ENCODE data around the gene TRIM32.

TRIM32 gene

DNA sequence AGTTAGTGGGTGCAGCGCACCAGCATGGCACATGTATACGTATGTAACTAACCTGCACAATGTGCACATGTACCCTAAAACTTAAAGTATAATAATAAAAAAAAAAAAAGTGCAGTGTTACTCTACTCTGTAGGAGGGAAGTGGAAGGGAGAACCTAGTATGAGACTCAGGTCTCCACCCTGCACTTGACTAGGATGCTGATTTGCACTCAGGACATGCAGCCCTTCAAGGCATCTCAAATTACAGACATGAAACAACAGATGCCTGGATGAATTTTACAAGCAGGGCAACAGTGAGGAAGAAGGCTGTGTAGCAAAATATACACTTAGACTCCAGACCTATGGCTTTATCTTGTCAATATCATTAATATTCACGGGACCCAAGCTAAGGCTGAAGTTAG is 16.5 kb downstream of the TRIM32 start:
- H3K4me3 ChIP-seq (ENCODE audit: low read depth, low read length): no peak overlapping the region
- DNase-seq (ENCODE audit: low read depth): no peak
- TF ChIP-seq, protein P1, sequence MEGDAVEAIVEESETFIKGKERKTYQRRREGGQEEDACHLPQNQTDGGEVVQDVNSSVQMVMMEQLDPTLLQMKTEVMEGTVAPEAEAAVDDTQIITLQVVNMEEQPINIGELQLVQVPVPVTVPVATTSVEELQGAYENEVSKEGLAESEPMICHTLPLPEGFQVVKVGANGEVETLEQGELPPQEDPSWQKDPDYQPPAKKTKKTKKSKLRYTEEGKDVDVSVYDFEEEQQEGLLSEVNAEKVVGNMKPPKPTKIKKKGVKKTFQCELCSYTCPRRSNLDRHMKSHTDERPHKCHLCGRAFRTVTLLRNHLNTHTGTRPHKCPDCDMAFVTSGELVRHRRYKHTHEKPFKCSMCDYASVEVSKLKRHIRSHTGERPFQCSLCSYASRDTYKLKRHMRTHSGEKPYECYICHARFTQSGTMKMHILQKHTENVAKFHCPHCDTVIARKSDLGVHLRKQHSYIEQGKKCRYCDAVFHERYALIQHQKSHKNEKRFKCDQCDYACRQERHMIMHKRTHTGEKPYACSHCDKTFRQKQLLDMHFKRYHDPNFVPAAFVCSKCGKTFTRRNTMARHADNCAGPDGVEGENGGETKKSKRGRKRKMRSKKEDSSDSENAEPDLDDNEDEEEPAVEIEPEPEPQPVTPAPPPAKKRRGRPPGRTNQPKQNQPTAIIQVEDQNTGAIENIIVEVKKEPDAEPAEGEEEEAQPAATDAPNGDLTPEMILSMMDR (conservative IDR thresholded peaks at IDR 0.05; ENCODE audit: low read depth, low read length): no peak

DNA sequence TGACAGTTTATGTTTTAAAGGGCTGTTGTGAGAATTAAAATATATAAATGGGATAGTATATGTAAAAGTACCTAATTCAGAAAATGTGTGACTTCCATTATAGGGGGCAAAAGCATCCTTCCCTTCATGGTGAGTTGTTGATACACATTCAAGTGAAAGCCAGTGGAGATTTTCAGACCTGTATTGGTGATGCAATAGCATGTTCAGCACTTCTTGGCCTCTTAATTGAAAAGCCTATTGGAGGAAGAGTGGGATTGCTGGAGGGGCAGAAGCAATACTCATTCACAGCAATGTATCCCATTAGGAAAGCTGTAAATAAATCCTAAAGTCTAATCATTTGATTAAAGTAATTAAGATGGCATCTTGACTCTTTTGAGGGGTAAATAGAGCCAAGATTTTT is 17.4 kb downstream of the TRIM32 start:
- no peak for DNase-seq (ENCODE audit: low read depth)
- no peak overlapping the region for H3K4me3 ChIP-seq (ENCODE audit: low read depth, low read length)

DNA sequence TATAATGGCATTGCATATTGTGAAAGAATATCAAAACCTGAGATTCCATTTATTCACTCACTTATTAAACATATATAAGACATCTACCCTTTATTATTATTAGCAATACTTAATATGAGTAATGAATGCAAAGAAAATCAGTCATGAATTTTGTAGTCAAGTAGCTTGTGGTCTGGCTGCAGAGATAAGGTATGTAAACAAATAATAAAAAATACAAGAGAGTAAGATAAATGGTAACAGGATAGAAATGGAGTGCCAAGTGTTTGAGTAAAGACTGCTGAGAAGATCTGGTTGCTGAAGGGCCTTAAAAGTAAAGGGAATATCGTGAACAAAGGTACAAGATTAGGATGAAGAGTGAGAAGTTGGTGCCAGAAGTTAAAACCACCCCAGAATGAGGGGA is 18.4 kb downstream of the TRIM32 start:
- H3K4me3 ChIP-seq (ENCODE audit: low read depth, low read length): no peak overlapping the region
- no peak for DNase-seq (ENCODE audit: low read depth)
- TF ChIP-seq, protein P1 (conservative IDR thresholded peaks at IDR 0.05; ENCODE audit: low read depth, low read length): no peak

More for the DNA sequence above, 17.4 kb downstream of the TRIM32 start:
- TF ChIP-seq, protein P1 (conservative IDR thresholded peaks at IDR 0.05; ENCODE audit: low read depth, low read length): no peak

DNA sequence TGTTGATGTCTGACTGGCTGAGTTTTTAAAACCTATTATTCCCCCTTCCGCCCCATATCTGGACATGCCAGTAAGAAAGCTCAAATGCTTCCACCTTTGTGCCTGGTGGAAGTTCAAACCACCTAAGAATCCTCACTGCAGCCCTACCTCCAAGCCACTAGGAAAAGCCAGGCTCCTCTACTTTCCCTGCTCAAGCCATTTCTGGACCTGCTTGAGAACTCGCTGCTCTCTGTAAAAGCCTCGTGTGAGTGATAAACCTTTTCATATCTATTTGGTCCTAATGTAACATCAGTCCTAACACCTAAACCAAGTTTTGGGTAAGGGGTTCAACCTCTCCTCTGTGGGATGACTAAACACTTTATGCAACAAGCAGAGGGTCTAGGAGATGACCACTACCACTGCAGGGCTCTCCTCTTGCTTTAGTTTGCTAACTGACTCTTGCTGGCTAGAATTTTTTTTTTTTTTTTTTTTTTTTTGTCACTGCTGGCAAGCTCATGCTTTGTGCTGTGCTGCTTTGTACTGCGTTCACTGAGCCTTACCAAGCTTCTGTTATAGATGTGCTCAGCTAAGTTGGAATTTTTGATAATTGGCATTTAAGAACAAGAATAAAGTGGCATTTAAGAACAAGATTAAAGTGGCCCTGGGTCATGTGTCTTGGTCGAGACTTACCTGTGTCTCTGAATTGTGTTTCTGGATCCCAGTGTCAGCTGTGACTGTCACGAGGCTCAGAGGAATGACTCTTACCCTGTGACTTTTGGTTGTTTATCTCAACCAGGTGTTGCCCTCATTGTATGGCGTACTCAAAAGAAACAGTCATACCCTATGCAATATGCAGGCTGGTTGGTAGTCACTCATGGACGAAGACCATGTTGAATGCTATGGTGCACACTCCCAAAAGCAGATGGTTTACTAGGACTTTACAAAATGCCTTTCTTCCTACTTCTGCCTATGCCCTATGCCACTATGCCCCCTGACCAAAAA is 19.5 kb downstream of the TRIM32 start:
- TF ChIP-seq, protein P1 (conservative IDR thresholded peaks at IDR 0.05; ENCODE audit: low read depth, low read length): no peak
- no peak for DNase-seq (ENCODE audit: low read depth)
- H3K4me3 ChIP-seq (ENCODE audit: low read depth, low read length): no peak overlapping the region

DNA sequence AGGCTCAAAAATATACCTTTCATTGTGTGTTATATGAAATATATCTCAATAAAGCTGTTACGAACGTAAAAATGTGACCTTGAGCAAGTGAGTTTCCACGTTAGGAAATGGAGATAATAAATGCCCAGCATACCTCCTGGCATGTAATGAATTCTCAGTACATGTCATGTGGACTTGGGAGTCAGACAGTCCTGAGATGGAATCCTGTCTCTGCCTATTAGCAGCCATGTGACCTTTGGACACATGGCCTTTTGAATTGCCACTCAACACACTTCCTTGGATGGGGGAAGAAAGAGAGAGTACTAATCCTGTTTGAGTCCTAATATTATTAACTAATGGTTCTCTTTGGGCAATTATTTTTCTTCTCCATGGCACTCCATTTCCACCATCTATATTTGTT is 25.7 kb downstream of the TRIM32 start:
- TF ChIP-seq, protein P1 (conservative IDR thresholded peaks at IDR 0.05; ENCODE audit: low read depth, low read length): no peak
- no peak overlapping the region for H3K4me3 ChIP-seq (ENCODE audit: low read depth, low read length)
- no peak for DNase-seq (ENCODE audit: low read depth)

DNA sequence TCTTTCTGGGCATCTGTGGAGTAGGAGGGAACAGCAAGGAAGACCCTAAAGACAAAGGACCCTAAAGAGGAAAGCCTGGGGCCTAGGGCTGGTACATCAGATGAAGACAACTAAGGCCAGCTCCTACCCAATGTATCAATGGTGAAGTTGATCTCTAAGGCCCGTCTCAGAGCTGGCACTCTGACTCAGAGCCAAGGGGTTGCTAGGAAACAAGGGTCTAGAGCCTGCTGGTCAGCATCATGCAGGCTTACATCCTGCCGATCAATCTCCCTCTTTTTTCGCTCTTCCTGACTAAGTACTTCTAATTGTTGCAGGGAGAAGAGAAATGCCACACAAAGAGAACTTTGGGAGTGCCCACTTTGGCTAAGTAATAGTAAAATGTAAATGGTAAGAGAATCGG is 26.2 kb downstream of the TRIM32 start:
- TF ChIP-seq, protein P1 (conservative IDR thresholded peaks at IDR 0.05; ENCODE audit: low read depth, low read length): no peak
- no peak for DNase-seq (ENCODE audit: low read depth)
- H3K4me3 ChIP-seq (ENCODE audit: low read depth, low read length): no peak overlapping the region

DNA sequence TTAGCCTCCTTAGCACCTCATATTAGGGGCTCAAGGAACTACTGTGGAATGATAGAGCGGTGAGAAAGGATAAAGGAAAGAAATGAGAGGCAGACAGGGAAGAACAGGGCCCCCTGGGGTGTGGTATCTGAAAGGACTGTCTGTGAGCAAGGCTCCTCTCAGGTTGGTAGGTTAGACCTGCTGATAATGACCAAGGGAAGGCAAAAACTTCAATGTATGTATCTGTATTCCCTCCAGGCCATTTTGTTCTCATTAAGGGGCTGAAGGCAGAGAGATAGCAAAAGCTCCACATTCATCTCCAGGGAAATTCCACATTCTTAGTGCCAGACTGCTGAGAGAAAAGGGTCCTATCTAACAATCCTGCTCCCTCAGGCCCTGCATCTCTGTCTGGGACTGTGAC is 28.6 kb downstream of the TRIM32 start:
- no peak overlapping the region for H3K4me3 ChIP-seq (ENCODE audit: low read depth, low read length)
- TF ChIP-seq, protein P1 (conservative IDR thresholded peaks at IDR 0.05; ENCODE audit: low read depth, low read length): no peak
- DNase-seq (ENCODE audit: low read depth): no peak
